ENCODE results near the gene TP53TG5. TPM values are rescaled to one million over a fixed set of nuclear protein-coding genes. Genes with fewer than 3 reads are reported as not detected.

The TP53TG5 gene
- not detected in 5 replicates for total RNA-seq (2022; extraction: Qiagen RNA extraction)

GRCh38 chr20:45378191-45378590 is at the start of gene TP53TG5:
TSS of gene TP53TG5 (minus strand) at chr20:45378325. CDS start at chr20:45378236, 89 bp downstream.

DNA sequence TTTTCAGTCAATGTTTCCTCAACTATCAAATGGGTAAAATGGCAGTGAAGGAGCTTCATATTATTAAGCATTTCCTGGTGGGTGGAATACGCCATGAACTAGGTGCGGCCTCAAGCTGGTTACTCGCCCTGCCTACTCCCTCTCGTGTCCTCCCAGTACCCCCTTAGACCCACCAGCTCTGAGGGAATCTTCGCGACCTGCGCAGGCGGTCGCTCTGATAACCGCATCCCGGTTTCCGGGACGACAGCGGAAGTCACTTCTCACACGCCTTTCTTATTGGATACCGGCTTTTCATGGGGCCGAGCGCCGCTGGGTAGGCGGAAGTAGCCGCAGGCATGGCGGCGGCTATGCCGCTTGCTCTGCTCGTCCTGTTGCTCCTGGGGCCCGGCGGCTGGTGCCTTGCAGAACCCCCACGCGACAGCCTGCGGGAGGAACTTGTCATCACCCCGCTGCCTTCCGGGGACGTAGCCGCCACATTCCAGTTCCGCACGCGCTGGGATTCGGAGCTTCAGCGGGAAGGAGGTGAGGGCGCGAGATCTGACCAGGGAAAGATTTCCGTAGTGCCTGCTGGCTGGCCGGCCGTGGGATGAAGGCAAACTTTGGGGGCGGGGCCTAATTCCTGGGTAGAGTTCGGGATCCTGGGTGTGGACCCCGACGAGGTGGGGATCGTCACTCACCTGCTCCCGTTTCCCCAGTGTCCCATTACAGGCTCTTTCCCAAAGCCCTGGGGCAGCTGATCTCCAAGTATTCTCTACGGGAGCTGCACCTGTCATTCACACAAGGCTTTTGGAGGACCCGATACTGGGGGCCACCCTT is 37.9 kb upstream of the TP53TG5 start, which contains the start of gene PIGT:
Gene PIGT, plus strand, starts transcription at position 320 of the 816 bp plus-strand sequence. Its CDS starts 16 bp downstream, at position 336.

DNA sequence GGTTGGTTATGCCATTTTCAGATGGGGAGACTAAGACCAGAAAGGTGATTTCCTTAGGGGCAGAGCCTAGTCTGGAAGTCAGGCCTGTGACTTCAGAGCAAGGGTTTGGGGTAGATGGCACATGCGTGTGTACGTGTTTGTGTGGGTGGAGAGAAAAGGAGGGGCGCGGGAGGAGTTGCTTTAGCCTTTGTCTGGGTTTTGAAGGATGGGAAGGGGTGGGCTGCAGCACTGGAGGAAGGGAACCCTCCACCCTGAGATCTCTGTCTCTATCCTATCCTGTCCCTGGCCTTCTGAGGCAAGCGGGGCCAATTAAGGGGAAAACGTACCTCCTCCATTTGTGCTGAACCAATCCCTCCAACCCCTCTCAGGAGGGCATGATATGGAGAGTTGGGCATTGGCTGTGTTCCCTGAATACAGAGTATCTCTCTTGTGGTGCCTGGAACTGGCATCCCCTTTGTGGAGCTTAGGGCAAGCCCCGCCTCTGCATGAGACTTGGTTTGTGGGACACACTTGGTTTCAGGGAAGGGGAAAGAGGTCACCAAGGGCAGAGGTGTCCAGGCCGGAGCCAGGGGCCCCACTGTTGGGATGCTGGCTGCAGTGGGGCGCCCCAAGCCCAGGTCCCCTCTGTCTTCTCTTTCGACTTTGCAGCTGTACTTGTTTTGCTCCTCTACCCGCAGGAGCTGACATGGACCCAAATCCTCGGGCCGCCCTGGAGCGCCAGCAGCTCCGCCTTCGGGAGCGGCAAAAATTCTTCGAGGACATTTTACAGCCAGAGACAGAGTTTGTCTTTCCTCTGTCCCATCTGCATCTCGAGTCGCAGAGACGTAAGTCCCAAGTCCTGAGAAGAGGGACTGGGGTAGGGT is 29.9 kb upstream of the TP53TG5 start, which contains the start of gene DBNDD2:
Gene DBNDD2, plus strand, starts transcription at position 507 of the 863 bp plus-strand sequence. Its CDS starts 179 bp downstream, at position 686.

DNA sequence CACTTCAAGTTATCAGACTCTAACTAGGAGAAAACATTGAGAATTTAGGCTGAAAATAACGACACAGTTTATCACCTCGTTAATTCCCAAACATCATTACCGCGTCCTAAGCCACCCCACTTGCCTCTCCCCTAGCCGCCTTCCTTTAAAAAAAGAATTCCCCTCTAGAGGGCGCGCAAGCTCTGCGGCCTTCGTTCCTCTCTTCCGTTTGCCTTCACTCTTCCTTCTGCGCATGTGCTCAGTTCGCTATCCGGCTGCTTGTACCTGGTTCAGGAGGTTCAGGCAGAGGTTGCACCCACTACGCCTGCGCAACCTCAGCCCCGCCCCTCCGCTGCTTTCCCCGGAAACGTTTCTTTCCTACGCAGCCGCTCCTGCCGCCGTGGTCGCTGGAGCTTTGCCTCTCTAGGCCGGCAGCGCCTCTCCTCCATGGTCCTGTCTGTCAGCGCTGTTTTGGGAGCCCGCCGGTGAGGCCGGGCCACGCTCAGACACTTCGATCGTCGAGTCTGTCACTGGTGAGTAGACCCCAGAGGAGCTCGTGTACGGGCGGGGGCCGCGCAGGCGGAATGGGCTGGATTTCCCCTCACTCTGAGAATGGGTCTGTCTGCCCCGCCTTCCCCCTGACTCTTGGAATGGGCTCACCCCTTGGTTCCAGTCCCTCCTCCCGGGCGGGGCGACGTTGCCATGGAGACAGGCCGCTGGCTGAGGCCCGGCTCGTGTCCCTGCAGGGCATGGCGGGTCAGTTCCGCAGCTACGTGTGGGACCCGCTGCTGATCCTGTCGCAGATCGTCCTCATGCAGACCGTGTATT is 15.1 kb downstream of the TP53TG5 start, which contains the start of gene SYS1:
Gene SYS1, plus strand, starts transcription at position 353 of the 807 bp plus-strand sequence. Its CDS starts 376 bp downstream, at position 729.

DNA sequence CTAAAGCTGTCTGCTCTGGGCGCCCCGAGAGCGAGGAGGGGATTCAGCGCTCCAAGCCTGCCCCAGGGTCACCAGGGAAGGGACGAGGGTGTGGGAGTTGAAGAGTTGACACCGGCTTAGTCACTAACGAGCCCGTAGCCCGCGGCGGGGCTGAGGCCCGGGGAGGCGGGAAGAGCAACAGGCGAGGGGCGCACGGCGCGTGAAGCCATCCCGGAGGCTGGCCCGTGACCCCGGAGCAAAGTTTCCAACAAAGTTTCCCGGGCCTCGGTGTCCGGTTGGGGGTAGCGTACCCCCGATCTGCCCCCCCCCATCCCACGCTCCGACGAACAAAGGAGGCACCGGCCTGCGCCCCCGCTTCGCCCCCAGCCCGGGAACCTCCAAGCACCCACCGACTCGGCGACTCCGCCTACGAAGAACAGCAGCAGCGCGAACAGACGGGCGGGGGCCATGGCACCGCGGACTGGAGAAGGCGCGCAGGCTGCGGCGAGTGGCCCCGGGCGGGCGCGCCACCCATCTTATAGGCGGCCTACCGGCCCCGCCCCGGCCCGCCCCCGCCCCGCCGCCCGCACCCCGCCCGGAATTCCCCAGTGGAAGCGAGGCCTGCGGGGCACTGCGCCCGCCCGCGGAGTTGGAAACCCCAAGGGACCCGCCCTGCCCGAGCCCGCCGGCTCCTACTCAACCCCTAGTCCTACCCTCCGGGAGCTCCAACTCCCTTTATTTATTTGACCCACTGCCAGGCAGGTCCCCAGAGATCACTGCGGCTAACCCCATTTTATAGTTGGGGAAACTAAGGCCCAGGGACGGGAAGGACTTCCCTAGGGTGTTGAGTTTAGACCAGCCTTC is 30.0 kb downstream of the TP53TG5 start, which contains the start of gene SDC4:
Gene SDC4, minus strand, starts transcription at position 489 of the 843 bp plus-strand sequence. Its CDS starts 40 bp downstream, at position 449.

Other genes starting within 250 kb of the TP53TG5 start
- gene PI3, start 203.4 kb downstream of the TP53TG5 start, total RNA-seq (2022; extraction: Qiagen RNA extraction), result 2.2 to 4.2 TPM (median 3.7 TPM) in 5 replicates
- not detected in 5 replicates for gene SEMG1, start 171.3 kb downstream of the TP53TG5 start, total RNA-seq (2022; extraction: Qiagen RNA extraction)
- not detected in 5 replicates for gene SEMG2, start 157.0 kb downstream of the TP53TG5 start, total RNA-seq (2022; extraction: Qiagen RNA extraction)
- gene SLPI, start 123.8 kb downstream of the TP53TG5 start, total RNA-seq (2022; extraction: Qiagen RNA extraction), result 7.2 to 15.2 TPM (median 11.4 TPM) in 5 replicates
- not detected in 5 replicates for gene RBPJL, start 71.5 kb downstream of the TP53TG5 start, total RNA-seq (2022; extraction: Qiagen RNA extraction)
- gene MATN4, start 70.0 kb downstream of the TP53TG5 start, total RNA-seq (2022; extraction: Qiagen RNA extraction), result 0.09 to 0.26 TPM (median 0.15 TPM) in 4 of 5 replicates, not detected in the other
- 102 to 115 TPM (median 106 TPM) in 5 replicates for gene SDC4, start 29.9 kb downstream of the TP53TG5 start, total RNA-seq (2022; extraction: Qiagen RNA extraction)
- gene SYS1, start 15.2 kb downstream of the TP53TG5 start, total RNA-seq (2022; extraction: Qiagen RNA extraction), result 22.2 to 33.8 TPM (median 31.0 TPM) in 5 replicates
- gene DBNDD2, start 30.0 kb upstream of the TP53TG5 start, total RNA-seq (2022; extraction: Qiagen RNA extraction), result 26.1 to 30.6 TPM (median 27.3 TPM) in 5 replicates
- gene PIGT, start 37.8 kb upstream of the TP53TG5 start, total RNA-seq (2022; extraction: Qiagen RNA extraction), result 94.5 to 103 TPM (median 96.9 TPM) in 5 replicates
- gene WFDC2, start 91.4 kb upstream of the TP53TG5 start, total RNA-seq (2022; extraction: Qiagen RNA extraction), result not detected in 5 replicates
- gene SPINT3, start 137.3 kb upstream of the TP53TG5 start, total RNA-seq (2022; extraction: Qiagen RNA extraction), result not detected in 5 replicates
- not detected in 5 replicates for gene WFDC6, start 161.2 kb upstream of the TP53TG5 start, total RNA-seq (2022; extraction: Qiagen RNA extraction)
- not detected in 5 replicates for gene EPPIN, start 169.1 kb upstream of the TP53TG5 start, total RNA-seq (2022; extraction: Qiagen RNA extraction)
- gene WFDC8, start 201.0 kb upstream of the TP53TG5 start, total RNA-seq (2022; extraction: Qiagen RNA extraction), result not detected in 5 replicates